AG04450 (cell line): ENCODE data around the gene TXLNG. TPM values are rescaled to one million over a fixed set of nuclear protein-coding genes. Genes with fewer than 3 reads are reported as not detected.
A peak's percentile ranks its signal among the peaks of the same experiment; 100 is the strongest.

ENCODE experiments used
- CTCF ChIA-PET: fragments of 300-600, 350-600 bp; formaldehyde crosslinking; extraction: SDS; loops from one replicate; lab custom pipeline; 2022; ENCODE audit warnings: antibody characterized with exemption, inconsistent platforms; lab: Charles Lee
- POLR2A ChIA-PET: fragments of 350-600 bp; formaldehyde crosslinking; extraction: SDS; loops from one replicate; lab custom pipeline; 2021; ENCODE audit warnings: antibody characterized with exemption, inconsistent platforms; lab: Yijun Ruan, JAX
- DNase-seq: peaks from one replicate; pipeline ENCODE4 v3.0.0-alpha.2; 2011; ENCODE audit warnings: low read depth, low spot score
- H3K27ac ChIP-seq: one replicate; pipeline ENCODE4 v1.5.1; 2012; ENCODE audit warnings: low read depth, low read length, control low read depth
- H3K27me3 ChIP-seq: one replicate; pipeline ENCODE4 v1.6.0; 2012; ENCODE audit warnings: low read length; ENCODE audit not compliant: control insufficient read depth, insufficient read depth
- H3K4me3 ChIP-seq: 2 replicates; pipeline ENCODE4 v1.5.1; 2011; ENCODE audit warnings: mild to moderate bottlenecking, low read depth, low read length, control low read depth
- H3K9me3 ChIP-seq: 2 replicates; pipeline ENCODE4 v1.5.1; 2012; ENCODE audit warnings: low read length; ENCODE audit not compliant: control insufficient read depth, insufficient read depth
- polyA plus RNA-seq: library from polyadenylated mRNA; depleted of rRNA; stranded (reverse); fragments of >200 nt; gene quantifications from 2 replicates; pipeline ENCODE4 v1.2.3, GENCODE V29; 2011; rRNA removed
- small RNA-seq: library from RNA; depleted of rRNA; stranded (forward); fragments of <200 nt; gene quantifications from one replicate; pipeline ENCODE3, GENCODE V24; 2012; ENCODE audit warnings: low read depth; ENCODE audit not compliant: insufficient read length
- TF ChIP-seq, protein P1 (sequence below): IDR thresholded peaks from 2 replicates; pipeline ENCODE4 v1.5.1; 2011; ENCODE audit warnings: low read depth, low read length, control low read depth, inconsistent platforms

TXLNG gene
- polyA plus RNA-seq, 1 experiment: 15.4 TPM

DNA sequence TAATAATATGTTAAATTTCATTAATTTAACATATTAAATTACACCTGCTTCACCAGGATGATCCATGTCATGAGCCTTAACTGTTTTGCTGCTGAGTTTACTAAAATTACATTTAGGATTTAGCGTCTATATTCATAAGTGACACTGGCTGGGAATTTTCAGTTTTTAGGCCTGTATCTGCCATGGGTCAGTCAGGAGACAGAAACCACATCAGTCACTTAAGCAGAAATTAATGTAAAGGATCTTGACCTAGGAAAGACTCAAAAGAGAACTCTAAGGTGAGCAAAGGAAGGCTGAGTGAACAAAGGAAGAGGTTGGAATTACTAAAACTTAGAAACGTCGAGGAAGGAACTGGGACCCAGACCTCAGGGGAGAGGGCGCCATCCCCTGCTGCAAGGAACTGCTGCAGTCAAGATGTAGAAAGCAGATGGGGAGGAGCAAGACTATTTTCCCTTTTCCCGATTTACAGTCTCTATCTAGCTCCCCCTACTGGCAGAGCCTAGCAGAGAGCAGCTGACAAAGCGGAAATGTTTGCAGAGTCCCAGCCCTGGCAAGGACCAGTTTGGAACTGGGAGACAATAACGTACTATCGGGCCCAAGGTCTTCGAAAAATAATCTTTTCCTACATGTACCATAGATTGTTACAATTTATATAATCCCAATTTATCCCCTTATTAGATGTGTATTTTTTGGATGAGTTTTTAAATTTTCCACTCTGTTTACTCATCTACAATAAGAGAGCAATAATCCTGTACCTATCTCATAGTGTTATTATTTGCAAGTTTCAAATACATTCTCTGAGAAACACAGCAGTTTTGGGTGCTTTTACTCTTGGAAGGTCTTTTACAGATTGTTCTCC lies 106.5 kb downstream of the TXLNG start:
- H3K27me3 ChIP-seq: no peaks in the 10 kb centered on the region
- DNase-seq: peak; percentile 39
- ChIA-PET CTCF (interaction anchor here (0.6 to 2.6 kb wide), 10 partner anchors 10 to 487 kb away, joined by 3 to 36 read pairs (median 4); no protein-coding TSS in a partner anchor), POLR2A (no interaction called here)
- no peak overlapping the region for H3K4me3 ChIP-seq
- H3K27ac ChIP-seq: no peak overlapping the region
- TF ChIP-seq, protein P1, sequence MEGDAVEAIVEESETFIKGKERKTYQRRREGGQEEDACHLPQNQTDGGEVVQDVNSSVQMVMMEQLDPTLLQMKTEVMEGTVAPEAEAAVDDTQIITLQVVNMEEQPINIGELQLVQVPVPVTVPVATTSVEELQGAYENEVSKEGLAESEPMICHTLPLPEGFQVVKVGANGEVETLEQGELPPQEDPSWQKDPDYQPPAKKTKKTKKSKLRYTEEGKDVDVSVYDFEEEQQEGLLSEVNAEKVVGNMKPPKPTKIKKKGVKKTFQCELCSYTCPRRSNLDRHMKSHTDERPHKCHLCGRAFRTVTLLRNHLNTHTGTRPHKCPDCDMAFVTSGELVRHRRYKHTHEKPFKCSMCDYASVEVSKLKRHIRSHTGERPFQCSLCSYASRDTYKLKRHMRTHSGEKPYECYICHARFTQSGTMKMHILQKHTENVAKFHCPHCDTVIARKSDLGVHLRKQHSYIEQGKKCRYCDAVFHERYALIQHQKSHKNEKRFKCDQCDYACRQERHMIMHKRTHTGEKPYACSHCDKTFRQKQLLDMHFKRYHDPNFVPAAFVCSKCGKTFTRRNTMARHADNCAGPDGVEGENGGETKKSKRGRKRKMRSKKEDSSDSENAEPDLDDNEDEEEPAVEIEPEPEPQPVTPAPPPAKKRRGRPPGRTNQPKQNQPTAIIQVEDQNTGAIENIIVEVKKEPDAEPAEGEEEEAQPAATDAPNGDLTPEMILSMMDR: peak; percentile 75
- no peaks in the 10 kb centered on the region for H3K9me3 ChIP-seq

Small RNA genes within 50 kb of the gene (small RNA-seq; reads per million reads assigned to genes)
- gene RNU4-6P (not detected), gene RNU7-56P (not detected), gene RPL12P49 (not detected)

Other genes starting within 250 kb of the TXLNG start
- not detected in 2 replicates for gene S100G, start 136.3 kb upstream of the TXLNG start, polyA plus RNA-seq
- 9.5 and 11.7 TPM in 2 replicates for gene CTPS2, start 73.8 kb upstream of the TXLNG start, polyA plus RNA-seq
- 14.5 and 16.2 TPM in 2 replicates for gene SYAP1, start 66.9 kb upstream of the TXLNG start, polyA plus RNA-seq
- 133 and 157 TPM in 2 replicates for gene RBBP7, start 83.9 kb downstream of the TXLNG start, polyA plus RNA-seq
- gene REPS2, start 160.2 kb downstream of the TXLNG start, polyA plus RNA-seq: 0.15 and 0.17 TPM in 2 replicates